ENCODE results near the gene PKP1.

The PKP1 gene

DNA sequence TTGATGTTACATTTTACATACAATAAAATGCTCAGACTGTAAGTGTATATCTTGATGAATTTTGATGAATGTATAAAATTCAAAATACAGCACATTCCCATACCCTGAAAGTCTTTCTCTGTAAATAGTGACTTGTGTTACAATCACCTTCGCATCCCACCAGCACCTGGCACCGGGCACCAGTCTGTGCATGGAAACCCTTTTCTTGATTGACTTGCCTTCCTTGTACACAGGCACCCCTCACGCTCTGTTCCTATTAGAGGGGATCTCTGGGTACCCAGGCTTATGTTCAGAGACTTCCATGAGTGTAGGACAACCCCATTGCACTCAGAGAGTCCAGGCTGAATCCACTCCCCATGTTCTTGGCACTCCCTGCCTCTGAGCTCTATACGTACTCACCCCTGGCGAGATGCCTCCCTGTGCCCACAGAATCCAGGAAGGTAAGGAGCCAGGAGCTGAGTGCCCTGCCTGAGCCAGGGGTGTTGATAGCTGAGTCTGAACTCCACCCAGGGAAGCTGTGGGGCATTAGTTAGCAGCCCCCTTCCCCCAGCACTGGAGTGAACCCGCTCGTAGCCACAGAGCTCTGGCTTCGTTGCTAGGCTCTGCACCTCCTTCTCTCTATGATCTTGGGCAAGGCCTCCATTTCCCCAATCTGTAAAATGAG lies 22.5 kb upstream of the PKP1 start:
- no peak for DNase-seq

- no peak for DNase-seq
These were observed 21.3 kb upstream of the PKP1 start for GRCh38 chr1:201261771-201262547.

DNA sequence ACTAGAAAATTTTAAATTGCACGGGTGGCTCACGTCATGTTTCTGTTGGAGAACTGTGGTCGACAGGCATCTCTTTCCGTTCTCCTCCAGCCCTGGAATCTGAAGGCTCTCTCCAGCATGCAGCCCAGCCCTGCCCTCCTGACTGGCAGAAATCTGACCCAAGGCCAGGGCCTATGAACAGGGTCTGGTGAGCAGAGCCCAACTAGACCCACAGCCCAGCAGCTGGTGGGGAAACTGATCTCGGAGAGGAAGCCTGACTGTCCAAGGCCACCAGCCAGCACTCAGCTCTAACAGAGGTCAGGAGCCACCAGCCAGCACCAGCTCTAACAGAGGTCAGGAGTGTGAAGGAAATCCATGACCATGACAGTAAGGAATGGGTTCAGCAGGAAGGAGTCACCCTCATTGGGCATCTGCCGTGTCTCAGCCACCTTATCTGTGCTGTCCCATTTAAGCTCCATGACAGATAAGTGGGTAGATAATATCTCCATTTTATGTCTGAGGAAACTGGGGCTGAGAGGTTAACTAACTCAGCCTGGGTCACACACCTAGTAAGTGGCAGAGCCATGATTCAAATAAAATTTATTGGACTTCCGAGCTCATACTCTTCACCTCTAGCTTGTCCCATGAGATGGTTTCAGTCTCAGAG lies 20.2 kb upstream of the PKP1 start:
- DNase-seq: no peak

- no peak for DNase-seq
These were observed 19.2 kb upstream of the PKP1 start for GRCh38 chr1:201264072-201264471.

DNA sequence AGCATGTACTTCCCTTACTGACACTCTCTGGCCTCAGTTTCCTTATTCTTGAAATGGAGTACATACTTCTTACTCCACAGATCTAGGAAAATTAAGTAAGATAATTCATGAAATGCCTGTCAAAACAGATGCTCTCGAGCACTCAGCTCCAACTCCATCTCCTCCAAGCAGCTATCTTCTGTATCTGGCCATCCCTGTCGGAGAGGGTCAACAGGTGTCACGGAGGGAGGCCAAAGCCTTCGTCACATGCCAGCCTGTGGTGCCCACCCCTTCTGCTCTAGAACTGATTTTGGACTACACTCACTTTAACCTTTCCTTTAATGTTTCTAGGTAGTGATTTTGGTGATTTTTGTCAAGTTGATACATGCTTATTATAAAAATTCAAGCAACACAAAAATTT lies 18.8 kb upstream of the PKP1 start:
- no peak for DNase-seq

DNA sequence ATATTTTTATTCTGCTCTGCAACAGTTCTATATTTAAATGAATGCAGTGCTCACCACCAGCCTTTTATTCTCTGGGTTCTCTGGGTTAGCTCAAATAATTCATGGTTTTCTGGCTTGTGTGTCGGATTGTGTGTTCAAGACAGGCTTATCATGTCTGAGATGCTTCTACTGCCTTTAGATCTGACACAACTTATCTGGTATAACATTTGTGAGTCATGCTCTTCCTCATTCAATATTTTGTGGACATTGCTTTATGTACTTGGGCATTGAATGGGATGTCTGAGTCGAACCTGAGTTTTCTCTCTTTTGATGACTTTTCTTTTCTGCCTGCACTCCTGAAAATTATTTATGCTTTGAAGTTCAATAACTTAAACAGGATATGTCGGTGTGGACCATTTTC lies 17.6 kb upstream of the PKP1 start:
- DNase-seq: no peak

- no peak for DNase-seq
These were observed 17.0 kb upstream of the PKP1 start for GRCh38 chr1:201266276-201266675.

DNA sequence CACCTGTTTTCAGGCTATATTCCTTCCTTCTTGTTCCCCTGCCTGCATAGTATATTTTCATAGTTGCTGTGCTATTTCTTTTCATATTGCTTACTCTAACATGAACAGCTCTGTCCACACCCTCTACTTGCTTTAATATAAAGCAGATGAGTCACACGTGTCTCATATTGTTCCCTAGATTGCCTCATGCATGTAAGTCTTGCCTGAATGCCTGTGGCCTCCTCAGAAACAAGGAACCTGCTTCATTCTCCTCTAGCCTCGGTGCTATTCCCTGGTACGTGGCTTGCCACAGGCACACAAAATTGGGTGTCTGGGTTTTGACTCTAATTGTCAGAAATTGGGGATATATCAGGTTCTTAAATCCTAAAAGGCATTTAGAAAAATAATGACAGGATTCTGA lies 16.5 kb upstream of the PKP1 start:
- DNase-seq: no peak

GRCh38 chr1:201267481-201268229 lies 15.7 kb upstream of the PKP1 start:
- DNase-seq: no peak

DNA sequence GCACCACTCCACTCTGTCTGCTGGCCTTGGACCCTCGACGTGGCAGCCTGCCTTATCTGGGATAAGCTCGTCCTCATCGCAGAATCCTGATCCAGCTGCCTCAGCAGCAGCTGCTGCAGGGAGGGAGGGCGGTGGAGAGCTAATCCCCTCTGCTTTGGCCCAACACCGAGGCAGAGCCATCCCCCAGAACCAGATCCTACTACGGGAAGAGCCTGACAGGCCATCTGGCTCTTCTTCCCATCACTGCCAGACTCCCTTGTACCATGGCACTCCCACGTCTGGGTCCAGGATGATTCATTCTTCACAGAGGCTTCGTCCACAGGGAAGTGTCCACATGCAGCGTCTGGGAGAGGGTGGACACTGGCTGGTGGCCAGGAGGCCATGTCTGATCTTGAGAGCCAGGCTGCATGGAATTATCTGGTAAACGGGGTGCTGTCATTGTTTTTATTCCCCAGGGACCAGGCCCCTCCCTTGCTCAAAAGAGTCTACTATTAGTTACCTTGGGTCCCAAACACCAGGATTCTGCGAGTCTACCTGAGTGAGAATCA lies 14.6 kb upstream of the PKP1 start:
- no peak for DNase-seq

DNA sequence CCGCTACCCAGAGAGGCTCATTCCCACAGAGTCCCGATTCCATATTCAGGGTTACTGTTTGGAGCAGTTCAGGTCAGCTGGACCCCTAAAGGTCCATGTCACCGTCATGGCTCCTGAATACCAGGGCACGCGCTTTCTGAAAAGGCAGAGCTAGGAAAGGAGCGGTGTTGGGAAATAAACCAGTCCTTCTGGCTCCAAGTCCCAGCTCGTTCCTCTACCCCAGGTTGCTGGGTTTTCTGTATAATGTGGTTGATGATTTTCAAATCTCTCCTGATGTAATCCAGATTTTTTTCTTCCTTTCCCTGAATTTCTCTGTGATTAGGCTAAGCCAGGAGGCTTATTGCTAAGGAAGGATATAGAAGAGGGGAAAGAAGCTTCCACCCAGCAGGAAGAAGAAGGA lies 14.0 kb upstream of the PKP1 start:
- no peak for DNase-seq

GRCh38 chr1:201269900-201270410 lies 13.4 kb upstream of the PKP1 start:
- DNase-seq: no peak

GRCh38 chr1:201270616-201271390 lies 12.5 kb upstream of the PKP1 start:
- no peak for DNase-seq

DNA sequence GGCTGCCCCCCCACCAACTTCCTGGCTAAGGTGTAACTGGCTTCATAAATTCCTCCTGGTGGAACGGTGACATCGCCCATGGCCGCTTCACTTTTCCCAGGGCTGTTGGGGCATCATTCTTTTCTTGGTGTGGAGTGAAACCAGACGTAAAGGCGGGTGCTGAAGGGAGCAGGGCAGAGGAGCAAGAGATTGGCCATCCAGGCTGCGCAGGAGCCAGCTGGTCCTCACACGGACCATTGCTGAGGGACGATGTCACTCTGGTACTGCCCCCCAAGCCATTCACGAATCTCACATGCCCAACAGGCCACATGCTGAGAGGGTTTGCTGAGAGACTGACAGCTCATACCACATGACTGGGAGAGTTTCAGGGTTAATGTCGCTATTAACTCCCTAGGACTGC lies 10.5 kb upstream of the PKP1 start:
- DNase-seq: no peak

DNA sequence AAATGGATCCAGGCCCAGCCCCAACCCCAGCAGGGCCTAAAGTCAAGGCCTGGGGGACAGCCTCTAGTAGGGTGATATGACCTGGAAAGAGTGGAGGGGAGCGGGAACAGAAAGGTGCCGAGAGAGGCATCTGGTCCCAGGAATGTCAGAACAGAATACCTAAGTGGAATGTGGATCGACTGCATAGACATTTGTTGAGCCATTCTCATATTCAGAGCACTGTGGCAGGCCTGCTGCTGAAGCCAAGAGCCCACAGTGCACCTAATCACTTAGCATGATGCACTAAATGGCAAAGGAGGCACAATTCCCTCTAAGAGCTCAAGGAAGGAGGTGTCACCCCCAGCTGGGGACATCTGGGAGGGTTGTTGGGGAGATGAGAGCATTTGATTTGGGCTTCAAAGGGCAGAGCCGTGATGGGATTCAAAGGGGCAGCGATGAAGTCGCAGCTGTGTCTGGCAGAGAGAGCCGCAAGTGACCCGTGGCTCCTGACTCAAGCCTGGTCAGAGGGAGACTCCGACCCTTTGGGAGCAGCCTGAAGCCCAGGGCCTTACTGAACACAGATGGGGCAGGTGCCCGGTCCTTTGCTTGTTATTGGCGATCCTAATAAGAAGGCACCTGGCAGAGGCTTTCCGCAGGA lies 8.6 kb upstream of the PKP1 start:
- DNase-seq: no peak

DNA sequence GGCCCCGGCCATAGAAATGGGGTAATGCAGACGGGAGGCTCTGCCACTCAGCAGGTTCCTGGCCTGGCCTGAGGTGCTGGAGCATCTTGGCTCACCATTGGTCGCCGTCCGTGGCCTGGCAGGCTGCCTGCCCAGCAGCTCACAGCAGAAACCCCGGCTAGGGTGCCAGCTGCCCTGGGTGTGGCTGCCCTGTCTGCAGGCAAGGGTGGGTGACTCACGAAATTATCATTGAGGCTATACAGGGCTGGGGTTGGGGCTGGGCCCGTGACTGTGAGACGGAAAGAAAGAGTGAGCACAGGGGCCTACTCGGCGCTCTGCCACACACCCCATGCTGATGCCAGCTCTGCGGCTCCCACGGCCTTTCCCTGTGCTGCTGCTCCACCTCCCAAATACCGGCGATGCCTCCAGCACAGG lies 8.0 kb upstream of the PKP1 start:
- DNase-seq: no peak

GRCh38 chr1:201276891-201277290 lies 6.4 kb upstream of the PKP1 start:
- no peak for DNase-seq

- DNase-seq: no peak
These were observed 5.9 kb upstream of the PKP1 start for GRCh38 chr1:201277441-201277840.

- DNase-seq: no peak
These were observed 4.0 kb upstream of the PKP1 start for GRCh38 chr1:201279313-201279712.

- DNase-seq: no peak
These were observed 2.4 kb upstream of the PKP1 start for GRCh38 chr1:201280884-201281283.

GRCh38 chr1:201281573-201281972 lies 1.7 kb upstream of the PKP1 start:
- no peak for DNase-seq

DNA sequence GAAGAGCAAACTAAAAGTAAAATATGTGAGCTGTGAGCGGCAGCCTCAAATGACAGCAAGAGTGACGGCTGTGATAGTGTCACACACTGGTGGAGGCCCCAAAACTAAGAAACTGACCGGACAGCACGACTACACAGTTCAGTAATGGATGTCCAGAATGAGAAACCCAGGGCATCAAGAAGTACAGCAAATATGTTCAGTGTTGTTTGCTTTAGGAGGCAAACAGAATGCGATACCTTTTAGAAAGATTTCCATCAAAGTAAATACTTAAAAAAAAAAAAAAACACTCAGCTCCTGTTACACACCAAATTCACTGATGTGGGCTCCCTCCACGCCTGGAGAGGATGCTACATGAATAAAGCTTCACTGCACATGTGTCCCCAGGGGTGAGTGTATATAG lies 1.1 kb upstream of the PKP1 start:
- no peak for DNase-seq
